H1 (cell line): Measurements from ENCODE around the gene TM7SF3. TPM values are rescaled to one million over a fixed set of nuclear protein-coding genes. Genes with fewer than 3 reads are reported as not detected.

Source experiments
- CTCF ChIA-PET: fragments of 300-600 bp; sonication (Branson Sonifier 250); formaldehyde crosslinking; loops from one replicate; lab custom pipeline; 2021; ENCODE audit not compliant: partially characterized antibody; lab: Charles Lee
- POLR2A ChIA-PET: fragments of 300-600 bp; sonication (Branson Sonifier 250); formaldehyde crosslinking; loops from one replicate; lab custom pipeline; 2021; ENCODE audit warnings: inconsistent platforms; ENCODE audit not compliant: partially characterized antibody; lab: Charles Lee
- DNase-seq, 2 experiments: peaks; one replicate each; pipeline versions ENCODE4 v3.0.0 to v3.0.0-alpha.2; 2010 to 2022; ENCODE audit warnings: low spot score in 2 of 2, low read depth in 1 of 2, mixed read lengths in 1 of 2
- FAIRE-seq: peaks from 2 replicates; lab custom pipeline; 2011; peaks lifted over from hg19 to GRCh38; lab: Jason Lieb, UNC
- H2AFZ ChIP-seq: 2 replicates; pipeline ENCODE4 v1.8.1; 2012; ENCODE audit warnings: low read length, inconsistent platforms
- H2AK5ac ChIP-seq: 2 replicates; pipeline ENCODE4 v1.6.1; 2013; ENCODE audit warnings: low read depth, low read length
- H2BK120ac ChIP-seq: replicated peaks from 2 replicates; pipeline ENCODE3; 2013; ENCODE audit warnings: low read depth, low read length, inconsistent platforms
- H2BK12ac ChIP-seq: 2 replicates; pipeline ENCODE4 v1.6.1; 2013; ENCODE audit warnings: low read depth, low read length
- H2BK15ac ChIP-seq: 2 replicates; pipeline ENCODE4 v1.6.1; 2013; ENCODE audit warnings: low read length
- H2BK20ac ChIP-seq: 2 replicates; pipeline ENCODE4 v1.6.1; 2013; ENCODE audit warnings: low read length
- H2BK5ac ChIP-seq: 2 replicates; pipeline ENCODE4 v1.6.1; 2013; ENCODE audit warnings: low read depth, low read length
- H3K14ac ChIP-seq: 2 replicates; pipeline ENCODE4 v1.6.1; 2013; ENCODE audit warnings: inconsistent platforms; ENCODE audit not compliant: insufficient read length
- H3K18ac ChIP-seq: 2 replicates; pipeline ENCODE4 v1.6.1; 2013; ENCODE audit warnings: low read length; ENCODE audit errors: extremely low read depth
- H3K23ac ChIP-seq: 2 replicates; pipeline ENCODE4 v1.6.1; 2013; ENCODE audit warnings: inconsistent platforms; ENCODE audit not compliant: insufficient read length
- H3K23me2 ChIP-seq: 2 replicates; pipeline ENCODE4 v1.6.1; 2013; ENCODE audit warnings: low read depth, low read length
- H3K27ac ChIP-seq: 2 replicates; pipeline ENCODE4 v1.6.1; 2011; ENCODE audit warnings: low read depth, low read length, inconsistent platforms
- H3K27me3 ChIP-seq, 4 experiments: replicated peaks in 1 of 4; 1 replicate in 1 of 4; 2 replicates in 3 of 4; pipeline versions ENCODE4 v1.6.1 to v1.8.1; 2011 to 2013; ENCODE audit warnings: low read length in 3 of 4, mild to moderate bottlenecking in 3 of 4, inconsistent platforms in 2 of 4, mixed read lengths in 2 of 4, moderate library complexity in 1 of 4; ENCODE audit not compliant: control insufficient read depth in 3 of 4, insufficient read depth in 3 of 4; ENCODE audit errors: extremely low read depth in 1 of 4
- H3K36me3 ChIP-seq, 4 experiments: 2 replicates each; pipeline versions ENCODE4 v1.6.1 to v1.8.1; 2011 to 2013; ENCODE audit warnings: mild to moderate bottlenecking in 4 of 4, low read length in 3 of 4, moderate library complexity in 2 of 4, control low read depth in 1 of 4, inconsistent platforms in 1 of 4; ENCODE audit not compliant: insufficient read depth in 4 of 4, control insufficient read depth in 2 of 4
- H3K4ac ChIP-seq: replicated peaks from 2 replicates; pipeline ENCODE3; 2013; ENCODE audit warnings: low read length, low read depth, mixed read lengths, inconsistent platforms; ENCODE audit not compliant: insufficient read length
- H3K4me1 ChIP-seq, 4 experiments: replicated peaks in 1 of 4; 1 replicate in 1 of 4; 2 replicates in 3 of 4; pipeline versions ENCODE4 v1.6.1 to v1.8.1; 2011 to 2013; ENCODE audit warnings: low read length in 3 of 4, inconsistent platforms in 2 of 4, mixed read lengths in 1 of 4; ENCODE audit not compliant: insufficient read depth in 4 of 4, control insufficient read depth in 3 of 4
- H3K4me2 ChIP-seq, 2 experiments: 2 replicates each; pipeline versions ENCODE4 v1.6.1 to v1.8.1; 2011 to 2013; ENCODE audit warnings: low read depth in 2 of 2, low read length in 2 of 2, control low read depth in 1 of 2, inconsistent platforms in 1 of 2, mild to moderate bottlenecking in 1 of 2; ENCODE audit not compliant: insufficient read depth in 1 of 2
- H3K4me3 ChIP-seq, 4 experiments: fragments of 200-600, 300-600 bp in 1 of 4; sonication (generic), shearing (Covaris generic), sonication (Bioruptor Twin) in 1 of 4; 2 replicates each; pipeline versions ENCODE4 v1.5.1 to v1.8.1; 2011 to 2016; ENCODE audit warnings: low read length in 4 of 4, low read depth in 3 of 4, control low read depth in 2 of 4, inconsistent platforms in 2 of 4, mild to moderate bottlenecking in 2 of 4, mixed read lengths in 1 of 4, moderate library complexity in 1 of 4; ENCODE audit not compliant: insufficient read depth in 2 of 4; ENCODE audit errors: extremely low read depth in 1 of 4
- H3K56ac ChIP-seq: replicated peaks from 2 replicates; pipeline ENCODE3; 2013; ENCODE audit warnings: low read depth, mild to moderate bottlenecking, mixed read lengths, low read length, inconsistent platforms; ENCODE audit not compliant: insufficient read length
- H3K79me1 ChIP-seq: 2 replicates; pipeline ENCODE4 v1.6.1; 2013; ENCODE audit warnings: low read depth, low read length, control low read depth
- H3K79me2 ChIP-seq, 2 experiments: 2 replicates each; pipeline versions ENCODE4 v1.6.1 to v1.8.1; 2012 to 2013; ENCODE audit warnings: low read length in 2 of 2, mild to moderate bottlenecking in 2 of 2, inconsistent platforms in 1 of 2; ENCODE audit not compliant: insufficient read depth in 2 of 2, control insufficient read depth in 1 of 2
- H3K9ac ChIP-seq, 4 experiments: replicated peaks in 1 of 4; 1 replicate in 1 of 4; 2 replicates in 3 of 4; pipeline versions ENCODE4 v1.6.1 to v1.8.1; 2011 to 2013; ENCODE audit warnings: low read depth in 3 of 4, low read length in 3 of 4, control low read depth in 2 of 4, mild to moderate bottlenecking in 2 of 4, moderate library complexity in 2 of 4, inconsistent platforms in 1 of 4; ENCODE audit errors: extremely low read depth in 1 of 4
- H3K9me3 ChIP-seq, 2 experiments: 2 replicates each; pipeline versions ENCODE4 v1.6.1 to v1.8.1; 2012 to 2013; ENCODE audit warnings: mild to moderate bottlenecking in 2 of 2, moderate library complexity in 2 of 2, control low read depth in 1 of 2, inconsistent platforms in 1 of 2, low read depth in 1 of 2, low read length in 1 of 2, mixed read lengths in 1 of 2; ENCODE audit not compliant: insufficient read depth in 2 of 2
- H4K20me1 ChIP-seq, 2 experiments: replicated peaks in 1 of 2; 2 replicates each; pipeline versions ENCODE3 to v1.8.1; 2011 to 2013; ENCODE audit warnings: inconsistent platforms in 2 of 2, low read length in 2 of 2, mild to moderate bottlenecking in 1 of 2; ENCODE audit not compliant: insufficient read depth in 2 of 2, control insufficient read depth in 1 of 2
- H4K5ac ChIP-seq: 2 replicates; pipeline ENCODE4 v1.6.1; 2013; ENCODE audit warnings: low read length, low read depth, mixed read lengths, inconsistent platforms; ENCODE audit not compliant: insufficient read length
- H4K8ac ChIP-seq: 2 replicates; pipeline ENCODE4 v1.8.0; 2013; ENCODE audit warnings: mild to moderate bottlenecking, moderate library complexity, low read length, inconsistent platforms; ENCODE audit not compliant: insufficient read depth; ENCODE audit errors: extremely low read depth
- H4K91ac ChIP-seq: replicated peaks from 2 replicates; pipeline ENCODE3; 2013; ENCODE audit warnings: low read length, mixed read lengths, inconsistent platforms; ENCODE audit not compliant: insufficient read length
- CHD2 ChIP-seq: IDR thresholded peaks from 2 replicates; pipeline ENCODE4 v1.6.1; 2012; ENCODE audit warnings: low read length, improper control_type of control experiment
- CTBP2 ChIP-seq: IDR thresholded peaks from 2 replicates; pipeline ENCODE4 v1.7.0; 2011; ENCODE audit warnings: borderline replicate concordance, mild to moderate bottlenecking, moderate library complexity, mixed read lengths, low read length; ENCODE audit not compliant: insufficient read depth, insufficient read length
- GABPA ChIP-seq: IDR thresholded peaks from 2 replicates; pipeline ENCODE4 v1.6.1; 2011; ENCODE audit warnings: mild to moderate bottlenecking, low read length, moderate library complexity, borderline replicate concordance; ENCODE audit not compliant: insufficient read depth
- GTF2F1 ChIP-seq: IDR thresholded peaks from 2 replicates; pipeline ENCODE4 v1.6.1; 2012; ENCODE audit warnings: low read depth, low read length, improper control_type of control experiment, borderline replicate concordance
- KDM4A ChIP-seq: IDR thresholded peaks from one replicate; pipeline ENCODE4 v1.7.1; 2012; ENCODE audit warnings: low read depth, mild to moderate bottlenecking, moderate library complexity, low read length, inconsistent platforms; ENCODE audit not compliant: severe bottlenecking
- KDM5A ChIP-seq: fragments of 200-600 bp; IDR thresholded peaks from 2 replicates; pipeline ENCODE4 v1.7.1; 2012; ENCODE audit warnings: mild to moderate bottlenecking, low read length, inconsistent platforms, mixed read lengths
- MAFK ChIP-seq: IDR thresholded peaks from 2 replicates; pipeline ENCODE4 v1.6.1; 2012; ENCODE audit warnings: low read depth, mild to moderate bottlenecking, improper control_type of control experiment, low read length
- NRF1 ChIP-seq: IDR thresholded peaks from 2 replicates; pipeline ENCODE4 v1.6.1; 2011; ENCODE audit warnings: mild to moderate bottlenecking, low read depth, low read length, improper control_type of control experiment
- SP4 ChIP-seq: IDR thresholded peaks from 2 replicates; pipeline ENCODE4 v1.6.1; 2012; ENCODE audit warnings: low read length, inconsistent platforms
- ZNF274 ChIP-seq: IDR thresholded peaks from 2 replicates; pipeline ENCODE4 v1.7.0; 2012; ENCODE audit warnings: low read length, borderline replicate concordance; ENCODE audit errors: extremely low read depth
- WGBS, 2 experiments: shearing (Covaris generic) in 1 of 2; methylation state at CpG; one replicate each; pipeline versions ENCODE4 v1.1.6 to v1.1.7; 2013 to 2015; ENCODE audit warnings: low lambda C conversion rate in 2 of 2, mixed read lengths in 2 of 2, inconsistent platforms in 1 of 2, low coverage in 1 of 2, missing lambda C conversion rate in 1 of 2; ENCODE audit not compliant: insufficient replicate concordance in 2 of 2, insufficient coverage in 1 of 2, insufficient read length in 1 of 2; ENCODE audit errors: extremely low coverage in 1 of 2, missing lambda C conversion rate in 1 of 2; 5-methylcytosine and 5-hydroxymethylcytosine counted together
- polyA plus RNA-seq, 7 experiments: library from polyadenylated mRNA; depleted of rRNA in 3 of 7; stranded (reverse) in 5 of 7; unstranded in 2 of 7; fragments of >200 nt in 5 of 7; fragments of 200-250 nt in 2 of 7; gene quantifications; 1 replicate in 5 of 7; 2 replicates in 1 of 7; 4 replicates in 1 of 7; pipeline versions ENCODE4 v1.2.1 to v1.2.3, GENCODE V29; 2011 to 2013; ENCODE audit warnings: missing spikeins in 2 of 7, mixed read lengths in 2 of 7
- total RNA-seq: library from RNA; stranded (reverse); fragmentation: NEBNext Ultra II Directional; extraction: Animal tissue kit (Norgen Biotek cat#: 25700); gene quantifications from 2 replicates; pipeline ENCODE4 v1.2.1, GENCODE V29; 2021
- TF ChIP-seq, protein P1 (sequence below): IDR thresholded peaks from 2 replicates; pipeline ENCODE4 v1.6.1; 2011; ENCODE audit warnings: low read length, improper control_type of control experiment

TM7SF3 gene
- total and polyA plus RNA-seq, 2 of the 8 experiments (the other 6 are each of a cell fraction or from before 2014, with no cell fraction given): 57.9 to 77.2 TPM

GRCh38 chr12:27001663-27002062 is 12.5 kb downstream of the TM7SF3 start:
- Histone ChIP-seq H3K56ac (no peak overlapping the region), H4K91ac (no peak overlapping the region), H3K4me1 (peaks cover 2 to 8% (median 4%) of the 10 kb centered on the region in 4 experiments; a peak in 5 of 7 replicates), H3K18ac (no peak overlapping the region), H3K23ac (no peak overlapping the region), H3K14ac (no peak overlapping the region), H3K9ac (no peak overlapping the region), H2AK5ac (no peak overlapping the region), H2BK15ac (no peak overlapping the region), H3K36me3 (peaks cover 0 to 11% (median 6%) of the 10 kb centered on the region in 4 experiments; a peak in 5 of 8 replicates), H2BK12ac (no peak overlapping the region), H2BK20ac (no peak overlapping the region), H2BK5ac (no peak overlapping the region), H3K27me3 (no peaks in the 10 kb centered on the region), H2AFZ (no peak overlapping the region), H3K23me2 (peaks cover 5% of the 10 kb centered on the region; the same call in 1 of the 2 replicates), H3K4me2 (no peak overlapping the region), H3K27ac (no peak overlapping the region), H3K4me3 (no peak overlapping the region), H3K4ac (no peak overlapping the region), H3K79me2 (peaks cover 0 to 26% of the 10 kb centered on the region in 2 experiments; a peak in 2 of 4 replicates), H2BK120ac (no peak overlapping the region), H4K20me1 (peaks cover 0 to 3% of the 10 kb centered on the region in 2 experiments), H3K9me3 (no peaks in the 10 kb centered on the region), H4K8ac (no peak overlapping the region), H4K5ac (no peak overlapping the region), H3K79me1 (peaks cover 5% of the 10 kb centered on the region; the same call in 1 of the 2 replicates)
- FAIRE-seq: no peak
- CTCF ChIA-PET: interaction anchor here (0.8 to 2.0 kb wide), 2 partner anchors 12 to 90 kb away, joined by 3 to 6 read pairs; partner anchors contain the start of gene TM7SF3
- POLR2A ChIA-PET: interaction anchor here (1.8 kb wide), 1 partner anchor 10 kb away, joined by 5 read pairs; no protein-coding TSS in a partner anchor
- WGBS, 2 experiments: 93 to 100% methylated on average over 1 to 5 of the region's 5 CpGs
- DNase-seq: no peak
- TF ChIP-seq CTBP2 (no peak), KDM4A (no peak), SP4 (no peak), KDM5A (no peak), MAFK (no peak), GABPA (no peak), NRF1 (no peak), ZNF274 (no peak), GTF2F1 (no peak), CHD2 (no peak)
- TF ChIP-seq, protein P1, sequence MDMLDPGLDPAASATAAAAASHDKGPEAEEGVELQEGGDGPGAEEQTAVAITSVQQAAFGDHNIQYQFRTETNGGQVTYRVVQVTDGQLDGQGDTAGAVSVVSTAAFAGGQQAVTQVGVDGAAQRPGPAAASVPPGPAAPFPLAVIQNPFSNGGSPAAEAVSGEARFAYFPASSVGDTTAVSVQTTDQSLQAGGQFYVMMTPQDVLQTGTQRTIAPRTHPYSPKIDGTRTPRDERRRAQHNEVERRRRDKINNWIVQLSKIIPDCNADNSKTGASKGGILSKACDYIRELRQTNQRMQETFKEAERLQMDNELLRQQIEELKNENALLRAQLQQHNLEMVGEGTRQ: no peak
